Duodenal mucosa (tissue), 2 donors: ENCODE measurements around the gene GNGT1.

Experiments used
- H3K27ac ChIP-seq: one replicate; pipeline ENCODE4 v1.7.0; 2013; ENCODE audit warnings: low read depth, low read length
- H3K27me3 ChIP-seq, 2 donors: one replicate each; pipeline ENCODE4 v1.7.0; 2013; ENCODE audit warnings: low read length in 2 of 2, control low read depth in 1 of 2; ENCODE audit not compliant: insufficient read depth in 2 of 2, control insufficient read depth in 1 of 2
- H3K36me3 ChIP-seq, 2 donors: one replicate each; pipeline ENCODE4 v1.7.0; 2013; ENCODE audit warnings: low read length in 2 of 2, control low read depth in 1 of 2; ENCODE audit not compliant: insufficient read depth in 2 of 2, control insufficient read depth in 1 of 2
- H3K4me1 ChIP-seq, 2 donors: one replicate each; pipeline ENCODE4 v1.7.0; 2013; ENCODE audit warnings: low read length in 2 of 2, control low read depth in 1 of 2; ENCODE audit not compliant: insufficient read depth in 2 of 2, control insufficient read depth in 1 of 2
- H3K4me3 ChIP-seq, 2 donors: one replicate each; pipeline ENCODE4 v1.7.0; 2013; ENCODE audit warnings: low read length in 2 of 2, low read depth in 1 of 2
- H3K9ac ChIP-seq, 2 donors: one replicate each; pipeline ENCODE4 v1.7.0; 2013; ENCODE audit warnings: low read length in 2 of 2, low read depth in 1 of 2
- H3K9me3 ChIP-seq, 2 donors: one replicate each; pipeline ENCODE4 v1.7.0; 2013; ENCODE audit warnings: low read length in 2 of 2, control low read depth in 1 of 2; ENCODE audit not compliant: control insufficient read depth in 1 of 2

Gene GNGT1

DNA sequence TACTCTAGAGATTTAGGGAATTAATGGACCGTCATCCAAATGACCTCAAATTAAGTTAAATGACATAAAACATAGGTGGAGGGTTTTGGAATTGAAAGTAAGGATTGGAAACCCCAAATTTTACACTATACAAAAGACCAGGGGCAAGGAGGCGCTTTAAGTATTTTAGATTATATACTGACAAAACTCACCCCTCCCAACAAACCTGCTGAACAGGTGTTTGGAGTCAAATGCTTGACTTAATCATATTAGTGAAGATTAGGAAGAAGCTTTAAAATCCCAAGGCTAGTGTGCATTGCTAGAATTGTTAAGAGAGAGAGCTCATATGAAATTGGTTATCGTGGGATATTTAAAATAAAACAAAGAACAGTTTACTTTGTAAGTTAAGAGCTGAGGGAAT, at the start of gene GNGT1:
Gene GNGT1 (plus strand): TSS at position 301 of the 400 bp plus-strand sequence. CDS start 180 bp downstream, outside the sequence.
- Histone ChIP-seq H3K27ac (no peak within 1 kb of the TSS), H3K9me3 (no peaks in the 10 kb centered on the region), H3K4me1 (no peaks in the 10 kb centered on the region), H3K4me3 (no peak within 1 kb of the TSS), H3K36me3 (no peaks in the 10 kb centered on the region), H3K9ac (no peak within 1 kb of the TSS), H3K27me3 (no peaks in the 10 kb centered on the region)

GRCh38 chr7:93858857-93859256, 47.5 kb upstream of the GNGT1 start:
- Histone ChIP-seq H3K9ac (no peak overlapping the region), H3K9me3 (no peaks in the 10 kb centered on the region), H3K4me3 (no peak overlapping the region), H3K27me3 (no peaks in the 10 kb centered on the region), H3K36me3 (no peaks in the 10 kb centered on the region), H3K4me1 (no peaks in the 10 kb centered on the region), H3K27ac (no peak overlapping the region)

GRCh38 chr7:93860261-93860660, 46.1 kb upstream of the GNGT1 start:
- H3K36me3 ChIP-seq, result no peaks in the 10 kb centered on the region
- no peak overlapping the region for H3K9ac ChIP-seq
- H3K9me3 ChIP-seq, result no peaks in the 10 kb centered on the region
- H3K4me3 ChIP-seq, result no peak overlapping the region
- no peaks in the 10 kb centered on the region for H3K27me3 ChIP-seq
- H3K27ac ChIP-seq, result no peak overlapping the region
- no peaks in the 10 kb centered on the region for H3K4me1 ChIP-seq

DNA sequence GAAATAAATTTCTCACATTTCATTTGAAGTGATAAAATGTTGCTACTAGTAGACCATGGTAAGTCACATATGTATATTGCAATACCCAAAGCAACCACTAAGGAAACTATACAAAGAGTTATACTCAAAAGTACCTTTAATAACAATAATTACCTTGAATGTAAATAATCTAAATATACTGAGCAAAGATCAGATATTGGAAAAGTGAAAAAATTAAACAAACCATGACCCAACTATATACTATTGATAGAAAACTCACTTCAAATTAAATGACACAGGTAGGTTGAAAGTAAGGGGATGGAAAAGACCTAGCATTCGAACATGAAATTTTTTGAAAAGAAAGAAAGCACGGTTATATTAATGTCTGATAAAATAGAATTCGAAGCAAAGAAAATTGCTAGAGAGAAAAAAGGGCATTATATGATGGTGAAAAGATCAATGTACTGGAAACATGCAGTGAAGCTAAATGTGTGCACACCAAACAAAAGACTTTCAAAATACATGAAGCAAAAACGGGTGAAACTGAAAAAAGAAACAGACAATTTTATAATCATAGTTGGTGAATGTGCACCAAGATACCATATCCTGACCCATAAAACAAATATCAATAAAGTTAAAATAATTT, 44.9 kb upstream of the GNGT1 start:
- no peak overlapping the region for H3K9ac ChIP-seq
- no peak overlapping the region for H3K4me3 ChIP-seq
- no peaks in the 10 kb centered on the region for H3K4me1 ChIP-seq
- H3K36me3 ChIP-seq, result no peaks in the 10 kb centered on the region
- H3K27ac ChIP-seq, result no peak overlapping the region
- no peaks in the 10 kb centered on the region for H3K9me3 ChIP-seq
- no peaks in the 10 kb centered on the region for H3K27me3 ChIP-seq

- Histone ChIP-seq H3K9me3 (no peaks in the 10 kb centered on the region), H3K4me3 (no peak overlapping the region), H3K27me3 (no peaks in the 10 kb centered on the region), H3K27ac (no peak overlapping the region), H3K4me1 (no peaks in the 10 kb centered on the region), H3K9ac (no peak overlapping the region), H3K36me3 (no peaks in the 10 kb centered on the region)
Measured at GRCh38 chr7:93862651-93863050, 43.7 kb upstream of the GNGT1 start.

DNA sequence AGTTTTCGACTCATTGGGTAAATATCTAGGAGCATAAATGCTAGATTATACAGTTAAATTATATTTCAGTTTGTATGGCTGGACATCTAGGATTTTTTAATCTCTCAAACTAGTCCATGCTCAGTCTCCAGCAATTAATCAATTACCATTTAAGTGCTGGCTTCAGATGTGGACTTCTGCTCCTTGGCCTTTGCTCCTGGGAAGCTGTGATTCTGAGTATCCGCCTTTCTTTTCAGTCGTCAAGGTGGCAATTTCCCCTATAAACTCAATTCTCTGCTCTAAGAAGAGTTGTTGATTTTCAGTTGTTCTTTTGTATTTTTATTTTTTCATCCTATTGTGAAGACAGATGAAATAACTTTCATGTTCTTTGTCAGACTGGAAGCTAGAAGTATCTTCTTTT, 39.5 kb upstream of the GNGT1 start:
- Histone ChIP-seq H3K27ac (no peak overlapping the region), H3K4me3 (no peak overlapping the region), H3K9me3 (no peaks in the 10 kb centered on the region), H3K9ac (no peak overlapping the region), H3K4me1 (no peaks in the 10 kb centered on the region), H3K36me3 (no peaks in the 10 kb centered on the region), H3K27me3 (no peaks in the 10 kb centered on the region)

DNA sequence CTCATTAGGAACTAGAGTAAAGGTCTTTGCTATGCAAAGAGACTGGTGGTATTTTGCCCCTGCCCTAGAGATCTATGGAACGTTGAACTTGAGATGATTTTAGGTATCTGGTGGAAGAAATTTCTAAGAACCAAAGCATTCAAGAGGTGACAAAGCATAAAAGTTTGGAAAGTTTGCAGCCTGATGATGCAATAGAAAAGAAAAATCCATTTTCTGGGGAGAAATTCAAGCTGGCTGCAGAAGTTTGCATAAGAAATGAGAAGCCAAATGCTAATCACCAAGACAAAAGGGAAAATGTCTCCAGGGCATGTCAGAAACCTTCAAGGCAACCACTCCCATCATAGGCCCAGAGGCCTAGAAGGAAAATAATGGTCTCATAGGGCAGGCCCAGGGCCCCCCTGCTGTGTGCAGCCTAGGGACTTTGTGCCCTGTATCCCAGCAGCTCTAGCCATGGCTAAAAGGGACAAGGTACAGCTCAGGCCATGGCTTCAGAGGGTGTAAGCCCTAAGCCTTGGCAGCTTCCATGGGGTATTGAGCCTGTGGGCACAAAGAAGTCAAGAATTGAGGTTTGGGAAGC, 32.3 kb upstream of the GNGT1 start:
- H3K9me3 ChIP-seq, result no peaks in the 10 kb centered on the region
- H3K27ac ChIP-seq, result no peak overlapping the region
- no peak overlapping the region for H3K4me3 ChIP-seq
- no peaks in the 10 kb centered on the region for H3K36me3 ChIP-seq
- H3K9ac ChIP-seq, result no peak overlapping the region
- H3K27me3 ChIP-seq, result no peaks in the 10 kb centered on the region
- H3K4me1 ChIP-seq, result no peaks in the 10 kb centered on the region

DNA sequence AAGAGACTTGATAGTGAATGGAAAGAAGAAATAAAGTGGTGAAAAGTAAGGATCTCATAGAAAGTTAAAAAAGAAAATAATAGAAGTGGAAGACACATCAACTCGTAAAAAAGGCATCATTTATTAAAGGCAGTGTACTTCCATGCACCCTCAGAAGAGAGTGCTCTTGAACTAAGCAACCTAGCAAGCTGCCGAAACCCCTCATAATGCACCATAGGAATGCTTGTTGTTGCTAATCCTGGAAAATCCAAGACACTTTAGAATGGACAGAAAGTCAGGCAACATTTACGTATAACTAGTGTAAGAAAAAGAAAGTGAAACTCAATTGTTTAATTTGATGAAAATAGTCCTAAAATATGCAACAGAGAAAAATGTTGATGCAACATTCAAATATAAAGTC, 28.6 kb upstream of the GNGT1 start:
- H3K27ac ChIP-seq, result no peak overlapping the region
- no peaks in the 10 kb centered on the region for H3K4me1 ChIP-seq
- H3K9me3 ChIP-seq, result no peaks in the 10 kb centered on the region
- no peak overlapping the region for H3K9ac ChIP-seq
- H3K4me3 ChIP-seq, result no peak overlapping the region
- no peaks in the 10 kb centered on the region for H3K27me3 ChIP-seq
- no peaks in the 10 kb centered on the region for H3K36me3 ChIP-seq

DNA sequence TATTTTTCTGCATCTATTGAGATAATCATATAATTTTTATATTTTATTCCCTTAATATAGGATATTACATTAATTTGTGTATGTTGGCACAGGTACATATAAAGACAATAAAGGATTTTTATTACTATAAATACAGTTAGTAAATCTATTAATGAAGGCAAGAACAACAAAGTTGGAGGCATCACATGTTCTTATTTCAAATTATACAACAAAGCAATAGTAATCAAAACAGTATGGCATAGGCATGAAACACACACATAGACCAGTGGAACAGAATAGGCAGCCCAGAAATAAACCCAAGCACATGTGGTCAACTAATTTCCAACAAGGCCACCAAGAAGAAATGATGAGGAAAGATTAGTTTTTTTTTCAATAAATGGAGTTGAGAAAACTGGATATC, 27.0 kb upstream of the GNGT1 start:
- Histone ChIP-seq H3K4me1 (no peaks in the 10 kb centered on the region), H3K4me3 (no peak overlapping the region), H3K27ac (no peak overlapping the region), H3K9me3 (no peaks in the 10 kb centered on the region), H3K36me3 (no peaks in the 10 kb centered on the region), H3K27me3 (no peaks in the 10 kb centered on the region), H3K9ac (no peak overlapping the region)

- Histone ChIP-seq H3K9ac (no peak overlapping the region), H3K36me3 (no peaks in the 10 kb centered on the region), H3K4me1 (no peaks in the 10 kb centered on the region), H3K4me3 (no peak overlapping the region), H3K9me3 (no peaks in the 10 kb centered on the region), H3K27ac (no peak overlapping the region), H3K27me3 (no peaks in the 10 kb centered on the region)
Measured at GRCh38 chr7:93882468-93882867, 23.9 kb upstream of the GNGT1 start.
